NB4 (cell line): ENCODE data around the gene DUOX1.

Experiments
- POLR2A ChIP-seq: IDR thresholded peaks from 2 replicates; pipeline ENCODE4 v1.6.1; 2011; ENCODE audit warnings: mild to moderate bottlenecking; ENCODE audit not compliant: insufficient read length; ENCODE audit errors: extremely low read depth
- TF ChIP-seq, protein P1 (sequence below): IDR thresholded peaks from one replicate; pipeline ENCODE4 v1.5.1; 2012; ENCODE audit warnings: low read depth, low read length
- TF ChIP-seq, protein P2 (sequence below): IDR thresholded peaks from 2 replicates; pipeline ENCODE4 v1.6.1; 2011; ENCODE audit warnings: low read depth, low read length

DNA sequence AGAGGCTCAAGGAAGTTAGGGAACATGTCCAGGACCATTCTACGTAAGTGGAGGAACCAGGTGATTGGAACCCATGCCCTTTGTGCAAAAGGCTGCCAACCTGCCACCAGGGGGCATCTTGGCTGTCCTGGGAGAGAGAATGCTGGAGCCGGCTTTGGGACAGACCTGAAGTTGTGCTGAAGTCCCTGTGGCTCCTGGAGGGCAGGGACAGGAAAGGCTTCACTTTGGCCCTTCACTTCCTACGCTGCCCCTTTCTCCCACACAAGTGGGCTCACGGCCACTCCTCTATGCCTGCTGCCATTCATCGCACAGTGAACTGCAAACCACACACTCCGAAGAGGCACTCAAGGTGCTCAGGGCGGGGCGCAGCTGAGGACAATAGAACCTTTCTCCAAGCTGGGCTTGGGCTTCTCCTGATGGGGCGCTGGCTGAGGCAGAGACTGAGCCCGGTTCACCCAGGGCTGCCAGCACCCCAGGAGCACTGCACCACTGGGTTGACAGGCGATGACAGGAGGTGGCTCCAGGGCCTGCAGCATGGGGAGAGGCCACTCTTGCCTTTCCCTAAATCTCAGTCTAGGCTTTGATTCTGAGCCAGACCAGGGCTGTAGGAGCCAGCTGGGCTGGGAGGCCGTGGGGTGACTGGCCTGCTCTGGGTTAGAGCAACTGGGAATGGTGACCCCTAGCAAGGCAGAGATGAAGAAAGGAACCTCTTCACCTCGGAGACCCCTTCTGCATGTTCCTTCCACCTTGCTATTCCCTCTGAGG is 49.6 kb downstream of the DUOX1 start:
- TF ChIP-seq, protein P1, sequence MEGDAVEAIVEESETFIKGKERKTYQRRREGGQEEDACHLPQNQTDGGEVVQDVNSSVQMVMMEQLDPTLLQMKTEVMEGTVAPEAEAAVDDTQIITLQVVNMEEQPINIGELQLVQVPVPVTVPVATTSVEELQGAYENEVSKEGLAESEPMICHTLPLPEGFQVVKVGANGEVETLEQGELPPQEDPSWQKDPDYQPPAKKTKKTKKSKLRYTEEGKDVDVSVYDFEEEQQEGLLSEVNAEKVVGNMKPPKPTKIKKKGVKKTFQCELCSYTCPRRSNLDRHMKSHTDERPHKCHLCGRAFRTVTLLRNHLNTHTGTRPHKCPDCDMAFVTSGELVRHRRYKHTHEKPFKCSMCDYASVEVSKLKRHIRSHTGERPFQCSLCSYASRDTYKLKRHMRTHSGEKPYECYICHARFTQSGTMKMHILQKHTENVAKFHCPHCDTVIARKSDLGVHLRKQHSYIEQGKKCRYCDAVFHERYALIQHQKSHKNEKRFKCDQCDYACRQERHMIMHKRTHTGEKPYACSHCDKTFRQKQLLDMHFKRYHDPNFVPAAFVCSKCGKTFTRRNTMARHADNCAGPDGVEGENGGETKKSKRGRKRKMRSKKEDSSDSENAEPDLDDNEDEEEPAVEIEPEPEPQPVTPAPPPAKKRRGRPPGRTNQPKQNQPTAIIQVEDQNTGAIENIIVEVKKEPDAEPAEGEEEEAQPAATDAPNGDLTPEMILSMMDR: peak; percentile 55
- TF ChIP-seq, protein P2, sequence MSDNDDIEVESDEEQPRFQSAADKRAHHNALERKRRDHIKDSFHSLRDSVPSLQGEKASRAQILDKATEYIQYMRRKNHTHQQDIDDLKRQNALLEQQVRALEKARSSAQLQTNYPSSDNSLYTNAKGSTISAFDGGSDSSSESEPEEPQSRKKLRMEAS: no peak
- TF ChIP-seq POLR2A: no peak
